Activated naive CD8-positive, alpha-beta T cell (primary cell): Measurements from ENCODE around the gene ZNF385B.

Experiments used
- H3K27ac Mint-ChIP-seq: one replicate; pipeline ENCODE4 v1.8.0; 2021; ENCODE audit warnings: mixed read lengths
- H3K27me3 Mint-ChIP-seq: one replicate; pipeline ENCODE4 v1.8.0; 2021; ENCODE audit warnings: mixed read lengths
- H3K36me3 Mint-ChIP-seq: one replicate; pipeline ENCODE4 v1.8.0; 2021; ENCODE audit warnings: mixed read lengths
- H3K4me1 Mint-ChIP-seq: one replicate; pipeline ENCODE4 v1.8.0; 2021; ENCODE audit warnings: low read depth, mixed read lengths
- H3K4me3 Mint-ChIP-seq: one replicate; pipeline ENCODE4 v1.8.0; 2021; ENCODE audit warnings: mild to moderate bottlenecking, mixed read lengths
- H3K9me3 Mint-ChIP-seq: one replicate; pipeline ENCODE4 v1.8.0; 2021; ENCODE audit warnings: low read depth, mixed read lengths

Gene ZNF385B

GRCh38 chr2:179764710-179765109, 96.7 kb downstream of the ZNF385B start:
- Mint-ChIP-seq H3K27me3 (peaks cover 15% of the 10 kb centered on the region), H3K9me3 (peaks cover 10% of the 10 kb centered on the region), H3K36me3 (no peaks in the 10 kb centered on the region), H3K4me3 (no peak overlapping the region), H3K27ac (no peak overlapping the region), H3K4me1 (no peaks in the 10 kb centered on the region)

GRCh38 chr2:179758636-179759035, 102.8 kb downstream of the ZNF385B start:
- H3K36me3 Mint-ChIP-seq, result no peaks in the 10 kb centered on the region
- peaks cover 6% of the 10 kb centered on the region for H3K27me3 Mint-ChIP-seq
- no peaks in the 10 kb centered on the region for H3K4me1 Mint-ChIP-seq
- no peak overlapping the region for H3K4me3 Mint-ChIP-seq
- H3K9me3 Mint-ChIP-seq, result peaks cover 4% of the 10 kb centered on the region
- no peak overlapping the region for H3K27ac Mint-ChIP-seq

GRCh38 chr2:179751163-179751809, 110.1 kb downstream of the ZNF385B start:
- Mint-ChIP-seq H3K27ac (no peak overlapping the region), H3K4me1 (no peaks in the 10 kb centered on the region), H3K36me3 (no peaks in the 10 kb centered on the region), H3K9me3 (no peaks in the 10 kb centered on the region), H3K27me3 (no peaks in the 10 kb centered on the region), H3K4me3 (no peak overlapping the region)

GRCh38 chr2:179749210-179749609, 112.2 kb downstream of the ZNF385B start:
- Mint-ChIP-seq H3K4me1 (no peaks in the 10 kb centered on the region), H3K4me3 (no peak overlapping the region), H3K27ac (no peak overlapping the region), H3K27me3 (no peaks in the 10 kb centered on the region), H3K9me3 (no peaks in the 10 kb centered on the region), H3K36me3 (no peaks in the 10 kb centered on the region)

- Mint-ChIP-seq H3K36me3 (no peaks in the 10 kb centered on the region), H3K4me3 (no peak overlapping the region), H3K27ac (no peak overlapping the region), H3K4me1 (no peaks in the 10 kb centered on the region), H3K9me3 (no peaks in the 10 kb centered on the region), H3K27me3 (no peaks in the 10 kb centered on the region)
Observed at GRCh38 chr2:179746981-179747380, 114.4 kb downstream of the ZNF385B start.

GRCh38 chr2:179745635-179746256, 115.7 kb downstream of the ZNF385B start:
- no peak overlapping the region for H3K4me3 Mint-ChIP-seq
- H3K27me3 Mint-ChIP-seq, result peaks cover 2% of the 10 kb centered on the region
- H3K9me3 Mint-ChIP-seq, result no peaks in the 10 kb centered on the region
- no peaks in the 10 kb centered on the region for H3K4me1 Mint-ChIP-seq
- H3K27ac Mint-ChIP-seq, result no peak overlapping the region
- H3K36me3 Mint-ChIP-seq, result no peaks in the 10 kb centered on the region

- no peak overlapping the region for H3K27ac Mint-ChIP-seq
- no peak overlapping the region for H3K4me3 Mint-ChIP-seq
- H3K4me1 Mint-ChIP-seq, result no peaks in the 10 kb centered on the region
- H3K36me3 Mint-ChIP-seq, result no peaks in the 10 kb centered on the region
- H3K27me3 Mint-ChIP-seq, result peaks cover 5% of the 10 kb centered on the region
- H3K9me3 Mint-ChIP-seq, result no peaks in the 10 kb centered on the region
Observed at GRCh38 chr2:179744401-179744800, 117.0 kb downstream of the ZNF385B start.

- Mint-ChIP-seq H3K36me3 (no peaks in the 10 kb centered on the region), H3K4me1 (no peaks in the 10 kb centered on the region), H3K9me3 (no peaks in the 10 kb centered on the region), H3K27ac (no peak overlapping the region), H3K4me3 (no peak overlapping the region), H3K27me3 (peaks cover 5% of the 10 kb centered on the region)
Observed at GRCh38 chr2:179741317-179741716, 120.1 kb downstream of the ZNF385B start.

- H3K27me3 Mint-ChIP-seq, result peaks cover 3% of the 10 kb centered on the region
- no peak overlapping the region for H3K27ac Mint-ChIP-seq
- no peaks in the 10 kb centered on the region for H3K4me1 Mint-ChIP-seq
- no peaks in the 10 kb centered on the region for H3K9me3 Mint-ChIP-seq
- H3K36me3 Mint-ChIP-seq, result no peaks in the 10 kb centered on the region
- H3K4me3 Mint-ChIP-seq, result no peak overlapping the region
Observed at GRCh38 chr2:179729966-179730365, 131.4 kb downstream of the ZNF385B start.

- Mint-ChIP-seq H3K27ac (no peak overlapping the region), H3K36me3 (no peaks in the 10 kb centered on the region), H3K27me3 (peaks cover 3% of the 10 kb centered on the region), H3K9me3 (no peaks in the 10 kb centered on the region), H3K4me1 (no peaks in the 10 kb centered on the region), H3K4me3 (no peak overlapping the region)
Observed at GRCh38 chr2:179726461-179727180, 134.8 kb downstream of the ZNF385B start.

GRCh38 chr2:179724403-179724802, 137.0 kb downstream of the ZNF385B start:
- H3K27ac Mint-ChIP-seq, result no peak overlapping the region
- H3K4me3 Mint-ChIP-seq, result no peak overlapping the region
- H3K9me3 Mint-ChIP-seq, result no peaks in the 10 kb centered on the region
- peaks cover 1% of the 10 kb centered on the region for H3K27me3 Mint-ChIP-seq
- H3K4me1 Mint-ChIP-seq, result no peaks in the 10 kb centered on the region
- no peaks in the 10 kb centered on the region for H3K36me3 Mint-ChIP-seq

GRCh38 chr2:179720173-179720772, 141.1 kb downstream of the ZNF385B start:
- Mint-ChIP-seq H3K36me3 (no peaks in the 10 kb centered on the region), H3K4me3 (no peak overlapping the region), H3K27me3 (peaks cover 6% of the 10 kb centered on the region), H3K27ac (no peak overlapping the region), H3K9me3 (no peaks in the 10 kb centered on the region), H3K4me1 (no peaks in the 10 kb centered on the region)

- H3K9me3 Mint-ChIP-seq, result no peaks in the 10 kb centered on the region
- no peaks in the 10 kb centered on the region for H3K36me3 Mint-ChIP-seq
- H3K27ac Mint-ChIP-seq, result no peak overlapping the region
- no peak overlapping the region for H3K4me3 Mint-ChIP-seq
- H3K4me1 Mint-ChIP-seq, result no peaks in the 10 kb centered on the region
- peaks cover 12% of the 10 kb centered on the region for H3K27me3 Mint-ChIP-seq
Observed at GRCh38 chr2:179715871-179716270, 145.5 kb downstream of the ZNF385B start.

- no peak overlapping the region for H3K27ac Mint-ChIP-seq
- no peaks in the 10 kb centered on the region for H3K36me3 Mint-ChIP-seq
- H3K9me3 Mint-ChIP-seq, result no peaks in the 10 kb centered on the region
- peaks cover 11% of the 10 kb centered on the region for H3K27me3 Mint-ChIP-seq
- H3K4me3 Mint-ChIP-seq, result no peak overlapping the region
- no peaks in the 10 kb centered on the region for H3K4me1 Mint-ChIP-seq
Observed at GRCh38 chr2:179715196-179715595, 146.2 kb downstream of the ZNF385B start.

GRCh38 chr2:179712825-179713224, 148.6 kb downstream of the ZNF385B start:
- Mint-ChIP-seq H3K9me3 (no peaks in the 10 kb centered on the region), H3K27me3 (peaks cover 6% of the 10 kb centered on the region), H3K4me1 (no peaks in the 10 kb centered on the region), H3K27ac (no peak overlapping the region), H3K36me3 (no peaks in the 10 kb centered on the region), H3K4me3 (no peak overlapping the region)
